Hepatocyte (in vitro differentiated cells): Measurements from ENCODE around the gene DR1.

Experiments used
- CTCF ChIP-seq: fragments of 200-600 bp; sonication (generic); IDR thresholded peaks from 2 replicates; pipeline ENCODE4 v1.5.1; 2016; ENCODE audit warnings: antibody characterized with exemption, mild to moderate bottlenecking; ENCODE audit not compliant: poor library complexity
- EZH2 ChIP-seq: fragments of 200-600 bp; sonication (generic); IDR thresholded peaks from 2 replicates; pipeline ENCODE4 v1.6.1; 2016; ENCODE audit warnings: antibody characterized with exemption, mild to moderate bottlenecking, borderline replicate concordance
- EZH2phosphoT487 ChIP-seq: fragments of 200-600 bp; sonication (generic); IDR thresholded peaks from one replicate; pipeline ENCODE4 v1.6.1; 2018; ENCODE audit warnings: antibody characterized with exemption, mild to moderate bottlenecking, low read depth, moderate library complexity; ENCODE audit not compliant: unreplicated experiment, severe bottlenecking

GRCh38 chr1:93350322-93350721 lies 4.6 kb downstream of the DR1 start:
- TF ChIP-seq CTCF (no peak), EZH2 (no peak), EZH2phosphoT487 (no peak)
